HG02678 (cell line): ENCODE data around the gene STK38.

Experiments
- ATAC-seq: cut with Tn5 transposase; IDR thresholded peaks from one replicate; pipeline ENCODE4 v1.9.1; 2021; ENCODE audit warnings: mild to moderate bottlenecking, moderate library complexity; ENCODE audit not compliant: unreplicated experiment

STK38 gene

DNA sequence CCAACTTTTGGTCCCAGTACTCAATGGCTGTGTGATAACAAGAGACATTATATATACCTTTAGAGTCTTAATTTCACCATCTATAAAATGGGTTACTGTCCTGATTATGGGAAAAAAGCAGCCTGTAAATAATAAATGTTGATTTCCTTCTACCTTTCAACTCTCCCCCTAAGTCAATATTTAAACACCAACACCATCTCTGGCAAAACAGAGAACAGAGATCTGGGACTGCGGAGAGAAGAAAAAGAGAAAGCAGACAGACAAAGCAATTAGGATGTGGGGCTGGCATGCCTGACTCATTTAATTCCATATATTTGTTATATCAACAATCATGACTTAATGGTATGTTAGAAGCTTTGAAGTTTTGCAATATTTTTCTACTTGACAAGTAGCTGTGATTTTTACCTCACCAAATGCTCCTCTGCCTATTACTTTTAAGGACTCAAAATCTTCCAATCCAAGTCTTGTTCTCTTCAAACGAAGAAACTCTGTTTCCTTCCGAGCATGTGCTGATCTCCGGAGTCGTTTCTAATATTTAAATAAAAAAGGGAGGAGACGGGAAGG, 23.3 kb downstream of the STK38 start:
- no peak for ATAC-seq

DNA sequence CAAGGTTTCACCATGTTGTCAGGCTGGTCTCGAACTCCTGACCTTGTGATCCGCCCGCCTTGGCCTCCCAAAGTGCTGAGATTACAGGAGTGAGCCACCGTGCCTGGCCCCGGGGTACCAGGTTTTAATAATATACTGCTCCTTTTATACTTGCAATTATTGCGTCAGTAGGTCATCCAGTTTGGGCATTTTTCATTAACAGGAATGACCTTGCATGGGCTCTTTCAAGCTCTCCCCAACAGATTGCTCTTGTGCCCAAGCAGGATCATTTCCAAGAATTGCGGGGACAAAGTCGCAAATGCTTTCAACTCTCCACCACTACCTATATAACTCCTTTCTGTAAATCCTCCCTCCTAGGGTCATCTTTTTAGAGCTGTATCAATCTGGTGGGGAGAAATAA, 23.8 kb downstream of the STK38 start:
- ATAC-seq, result no peak

DNA sequence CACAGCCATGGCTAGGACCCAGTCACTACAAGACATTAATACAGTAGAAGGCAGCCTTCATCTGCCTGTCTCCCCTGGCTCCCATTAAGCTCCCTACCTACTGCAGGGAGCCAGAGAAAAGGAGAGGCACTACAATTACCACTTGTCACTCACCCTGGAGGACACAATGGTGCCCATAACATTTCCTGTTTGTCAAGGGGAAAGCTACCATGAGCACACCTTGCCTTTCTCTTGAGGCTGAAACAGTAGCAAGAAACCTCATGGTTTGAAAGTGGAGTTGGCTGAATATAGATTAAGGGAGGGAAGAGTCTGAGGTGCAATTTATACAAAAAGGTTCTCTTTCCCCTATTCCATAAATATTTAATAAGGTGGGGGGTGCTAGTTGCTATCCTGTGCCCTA, 27.9 kb downstream of the STK38 start:
- ATAC-seq, result no peak

DNA sequence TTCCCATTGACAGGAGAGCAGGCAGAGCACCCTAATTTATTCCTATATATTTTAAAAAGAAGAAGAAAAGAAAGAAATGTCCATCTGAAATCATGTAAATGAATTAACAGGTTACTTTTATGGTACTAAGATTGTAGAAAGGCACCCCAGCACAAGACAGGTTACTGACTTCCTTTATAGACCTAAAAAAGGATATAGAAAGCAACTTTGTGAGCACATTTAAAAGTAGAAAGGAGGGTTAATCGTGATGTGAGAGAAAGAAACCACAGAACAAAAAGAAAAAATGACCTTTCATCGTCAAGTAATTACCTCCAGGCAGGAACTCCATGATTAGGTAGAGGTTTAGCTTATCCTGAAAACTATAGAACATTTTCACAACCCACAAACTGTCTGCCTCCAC, 29.9 kb downstream of the STK38 start:
- no peak for ATAC-seq

DNA sequence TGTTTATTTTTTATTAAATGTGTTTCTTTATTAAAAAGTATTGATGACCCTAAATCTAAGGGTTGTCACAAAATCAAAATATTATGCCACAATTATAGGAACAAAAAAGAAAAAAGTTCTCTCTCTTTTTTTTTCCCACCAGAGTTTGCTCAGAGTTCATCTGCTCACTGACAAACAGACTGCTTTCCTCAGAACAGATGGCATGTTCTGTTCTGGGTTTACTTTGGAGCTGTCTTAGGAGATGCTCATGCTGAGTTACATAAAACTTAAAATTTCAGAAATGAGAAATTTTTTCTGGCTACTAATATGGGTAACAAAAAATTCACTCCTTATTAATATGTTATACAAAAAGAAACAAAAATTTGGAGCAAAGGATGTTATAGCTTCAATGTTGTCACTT, 30.3 kb downstream of the STK38 start:
- ATAC-seq, result no peak

DNA sequence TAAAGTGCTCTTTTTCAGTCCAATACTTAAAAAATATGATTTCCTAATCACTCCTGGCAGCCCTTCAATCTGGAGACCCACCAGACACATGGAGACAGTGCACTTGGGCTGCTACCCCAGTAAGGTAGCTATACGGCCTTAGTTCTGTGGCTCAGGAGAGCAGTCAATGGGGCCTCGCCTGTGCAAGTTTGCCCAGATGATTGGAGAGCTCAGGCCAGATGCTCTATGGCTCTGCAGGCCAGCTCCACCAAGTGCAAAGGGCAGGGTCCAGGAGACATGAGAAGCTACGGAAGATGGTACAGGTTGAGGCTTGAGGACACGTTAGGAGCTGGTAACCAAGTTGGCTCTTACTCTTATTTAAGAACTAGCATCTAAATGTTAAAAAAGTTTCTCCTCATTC, 30.7 kb downstream of the STK38 start:
- ATAC-seq, result no peak

DNA sequence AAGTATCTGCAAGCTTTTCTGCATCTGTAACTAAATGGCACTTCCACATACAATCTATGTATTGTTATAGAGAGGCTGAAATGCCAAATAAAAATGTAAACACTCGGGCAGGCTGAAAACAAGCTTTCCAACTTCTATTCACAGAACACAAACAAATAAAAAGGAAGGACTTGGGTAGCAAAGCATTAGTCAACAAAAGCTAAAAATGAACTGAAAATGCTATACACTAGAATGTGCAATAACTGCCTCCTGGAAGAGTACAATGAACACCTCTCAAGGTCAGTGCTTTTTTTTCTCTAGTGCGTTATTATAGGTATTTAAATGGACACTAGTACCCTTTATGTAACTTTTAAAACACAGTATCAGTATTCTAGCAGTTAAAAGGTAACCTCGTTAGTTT, 31.4 kb downstream of the STK38 start:
- ATAC-seq, result no peak

DNA sequence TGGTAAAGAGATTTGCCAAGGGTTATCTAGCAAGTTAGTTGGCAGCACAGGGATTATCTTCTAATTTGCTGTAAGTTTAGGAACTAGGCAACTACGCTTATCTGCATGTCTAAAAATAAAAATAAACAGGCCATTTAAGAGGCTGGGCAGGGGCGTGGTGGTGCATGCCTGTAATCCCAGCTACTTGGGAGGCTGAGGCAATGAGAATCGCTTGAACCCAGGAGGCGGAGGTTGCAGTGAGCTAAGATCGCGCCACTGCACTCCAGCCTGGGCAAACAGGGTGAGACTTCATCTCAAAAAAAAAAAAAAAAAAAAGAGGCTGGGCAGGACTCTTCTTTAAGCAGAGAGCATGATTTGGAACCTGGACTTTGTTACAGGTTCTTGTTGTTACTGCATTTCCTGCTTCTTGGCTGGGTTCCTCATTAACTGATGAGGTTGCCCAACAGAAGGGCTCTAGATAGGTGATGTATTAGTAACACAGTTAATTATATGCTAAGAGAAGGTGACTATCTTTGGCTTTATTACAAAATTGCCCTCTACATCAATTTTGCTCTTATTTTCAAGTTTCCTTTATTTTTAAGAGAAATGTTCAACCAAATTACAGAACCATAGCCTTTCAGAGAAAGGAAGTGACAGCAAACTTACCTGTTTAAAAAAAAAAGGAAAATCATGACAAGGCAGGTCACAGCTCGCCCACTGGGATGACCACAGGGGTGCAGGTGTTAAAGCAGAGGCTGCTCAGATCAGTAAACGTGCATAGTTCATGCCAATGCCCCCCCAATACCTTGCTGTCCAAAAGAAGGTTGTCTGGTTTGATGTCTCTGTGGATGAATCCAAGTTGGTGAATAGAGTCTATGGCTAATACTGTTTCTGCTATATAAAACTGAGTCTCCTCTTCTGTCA, 32.5 kb downstream of the STK38 start:
- ATAC-seq, result no peak

DNA sequence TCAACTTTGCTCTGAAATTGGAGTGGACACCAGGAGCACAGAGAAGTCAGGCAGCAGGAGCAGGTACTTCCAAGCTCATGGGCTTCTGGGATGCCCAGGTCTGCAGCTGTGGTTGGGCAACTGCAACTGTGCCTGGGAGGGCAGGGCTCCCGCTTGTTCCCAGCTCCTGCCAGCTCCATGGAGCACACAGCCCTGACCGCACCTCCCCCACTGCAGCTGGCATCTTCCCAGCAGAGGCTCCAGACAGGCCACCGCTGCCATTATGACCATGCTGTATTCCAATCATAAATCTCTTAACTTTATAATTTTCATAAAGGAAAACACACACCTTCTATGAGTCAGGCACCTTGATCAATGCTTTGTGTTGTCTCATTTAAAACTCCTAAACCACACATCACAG, 36.9 kb downstream of the STK38 start:
- no peak for ATAC-seq

DNA sequence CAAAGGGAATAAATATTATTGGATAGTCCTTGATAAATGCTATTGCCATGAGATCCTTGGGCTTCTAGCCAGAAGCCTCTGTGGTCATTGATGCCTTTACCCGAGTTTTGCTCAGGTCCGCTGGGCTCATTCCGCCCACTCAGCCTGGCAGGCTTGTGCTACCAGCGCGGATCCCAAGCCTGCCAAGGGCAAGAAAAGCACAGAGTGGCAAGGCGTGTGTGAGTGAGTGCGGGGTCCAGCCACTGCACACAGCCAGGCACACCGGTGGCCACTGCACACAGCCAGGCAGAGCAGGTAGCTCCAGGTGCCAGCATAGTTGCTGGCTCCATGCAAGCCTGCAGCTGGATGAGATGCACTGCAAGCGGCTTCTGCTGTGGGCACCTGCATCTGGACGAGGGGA, 38.7 kb downstream of the STK38 start:
- no peak for ATAC-seq

DNA sequence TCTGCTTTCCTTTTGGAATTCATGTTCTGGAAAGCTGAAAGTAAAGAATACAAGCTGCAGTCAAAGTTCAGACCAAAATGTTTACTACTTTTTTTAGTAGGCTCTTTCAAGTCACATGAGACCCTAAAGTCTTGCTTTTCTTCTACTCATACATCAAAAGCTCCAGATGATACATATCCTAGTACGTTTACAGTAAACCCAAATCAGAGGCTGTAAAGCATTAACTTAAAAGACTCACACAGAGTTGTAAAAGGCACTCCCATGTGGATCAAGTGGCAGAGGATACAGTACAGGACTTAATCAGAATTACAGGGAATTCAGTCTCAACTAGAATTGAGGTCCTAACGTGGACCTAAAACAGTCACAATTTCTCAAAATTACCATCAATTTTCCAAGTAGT, 40.7 kb downstream of the STK38 start:
- ATAC-seq, result no peak

DNA sequence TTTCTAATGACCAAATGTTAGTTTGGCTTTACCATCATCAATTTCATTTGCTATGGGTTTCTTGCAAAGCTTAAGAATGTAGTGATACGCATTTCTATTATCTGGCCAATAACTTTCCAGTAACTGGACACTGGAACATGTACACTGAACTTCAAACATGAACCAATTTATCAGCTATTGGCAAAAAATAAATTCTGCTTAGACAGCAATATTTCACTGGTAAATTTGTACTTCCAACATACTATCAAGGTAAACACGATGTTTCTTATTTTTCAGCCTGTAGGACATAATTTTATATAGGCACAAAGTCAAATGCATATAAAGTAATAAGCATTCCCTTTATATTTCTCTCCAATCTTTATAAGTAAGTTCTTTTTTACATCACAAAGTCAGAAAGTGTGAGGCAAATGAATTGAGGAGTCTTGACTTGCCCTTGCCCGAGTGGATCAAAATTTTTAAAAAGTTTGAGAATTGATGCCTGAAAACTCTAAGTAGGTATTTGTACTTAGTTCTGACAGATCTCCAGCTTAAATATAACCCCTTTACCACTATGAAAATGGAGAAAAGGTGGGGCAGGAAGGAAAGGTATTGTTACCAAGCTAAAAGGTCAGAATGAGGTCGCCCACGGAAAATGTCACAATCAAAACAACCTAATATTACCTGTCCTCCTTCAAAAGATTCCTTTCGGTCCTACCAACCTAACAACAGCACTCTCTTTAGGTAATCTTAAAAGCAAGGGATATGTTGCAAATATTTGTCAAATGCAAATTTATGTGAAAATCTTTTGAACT, 41.3 kb downstream of the STK38 start:
- ATAC-seq, result no peak

DNA sequence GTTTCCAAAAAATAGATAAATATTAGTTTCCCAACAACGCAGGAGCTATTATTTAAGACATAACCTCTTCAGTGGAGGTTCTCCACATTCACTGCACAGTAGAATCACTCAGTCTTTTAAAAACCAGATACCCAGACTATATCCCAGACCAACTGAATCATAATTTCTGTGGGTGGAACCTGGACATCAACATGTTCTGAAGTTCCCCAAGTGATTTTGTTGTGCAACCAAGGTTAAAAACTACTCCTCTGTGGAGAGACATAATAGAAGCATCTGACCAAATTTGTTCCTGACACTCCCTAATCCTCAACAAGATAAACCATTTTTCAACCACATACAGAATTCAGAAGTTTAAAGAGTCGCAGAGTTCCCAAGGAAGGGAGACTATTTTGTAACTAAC, 42.3 kb downstream of the STK38 start:
- ATAC-seq, result no peak

DNA sequence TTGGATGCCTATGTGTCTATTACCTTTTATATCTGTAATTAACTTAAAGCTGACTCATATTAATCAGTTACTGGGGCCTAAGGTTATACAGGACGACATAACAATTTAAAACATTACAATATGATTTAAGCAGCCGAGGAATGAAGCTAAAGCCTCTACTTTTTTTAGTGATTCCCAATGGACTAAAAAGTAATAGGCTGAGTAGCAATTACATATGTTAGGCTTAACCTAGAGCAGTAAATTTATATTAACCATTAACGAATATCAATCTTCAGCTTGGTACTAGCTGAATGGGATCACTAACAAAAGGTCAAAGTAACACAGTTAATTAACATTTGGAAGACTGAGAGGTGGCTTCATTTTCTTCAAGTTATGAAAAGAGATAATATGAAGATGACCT, 43.1 kb downstream of the STK38 start:
- no peak for ATAC-seq

DNA sequence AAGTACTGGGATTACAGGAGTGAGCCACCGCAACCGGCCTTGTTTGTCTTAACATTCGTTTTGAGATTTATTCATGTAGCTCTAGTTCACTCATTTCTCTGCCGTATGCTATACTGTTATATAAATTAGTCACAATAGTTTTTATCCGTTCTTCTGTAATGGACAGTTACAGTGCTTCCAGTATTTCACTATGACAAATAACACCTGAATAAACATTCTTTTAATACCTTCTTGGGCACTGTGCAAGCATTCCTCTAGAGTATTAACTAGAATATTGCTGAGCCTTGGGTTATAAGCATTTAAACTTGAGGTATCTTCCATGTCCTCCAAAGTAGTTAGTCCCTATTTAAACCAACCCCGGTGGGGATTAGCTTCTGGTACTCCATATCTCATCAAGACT, 45.6 kb downstream of the STK38 start:
- no peak for ATAC-seq

DNA sequence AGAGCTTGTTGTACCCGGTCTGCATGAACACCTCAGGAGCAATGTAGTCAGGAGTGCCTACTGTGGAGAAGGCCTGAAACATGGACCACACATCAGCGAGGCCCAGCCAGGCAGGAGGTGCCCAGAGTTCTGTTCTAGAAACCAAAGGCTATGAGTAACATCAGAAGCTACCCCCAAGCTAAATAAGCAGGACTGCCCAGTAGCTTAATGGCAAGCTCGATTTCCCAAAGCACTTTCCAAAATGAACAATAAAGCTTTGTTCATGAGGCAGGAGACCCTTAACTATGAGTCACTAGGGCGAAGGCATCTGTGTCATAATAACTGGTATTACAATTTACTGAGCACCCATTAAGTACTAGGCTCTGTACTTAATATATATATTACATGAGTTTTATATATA, 47.4 kb downstream of the STK38 start:
- ATAC-seq, result no peak

DNA sequence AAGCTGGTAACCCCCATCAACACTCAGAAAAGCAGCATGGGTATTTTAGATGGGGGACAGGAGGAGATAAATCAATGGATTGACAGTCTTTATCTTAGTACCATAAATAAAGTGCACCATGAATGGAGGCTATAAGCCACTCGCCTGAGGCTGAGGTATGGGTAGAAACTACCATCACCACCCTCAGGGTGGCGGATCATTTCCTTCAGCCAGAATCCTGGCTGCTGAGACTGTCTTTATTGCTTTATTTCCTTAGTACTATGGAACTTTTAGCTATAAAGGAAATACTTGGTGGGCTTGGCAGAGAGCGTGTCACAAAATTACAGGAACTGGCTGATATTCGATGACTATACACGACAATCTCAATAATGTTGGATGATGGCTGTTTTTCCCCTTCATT, 52.2 kb downstream of the STK38 start:
- ATAC-seq, result no peak

DNA sequence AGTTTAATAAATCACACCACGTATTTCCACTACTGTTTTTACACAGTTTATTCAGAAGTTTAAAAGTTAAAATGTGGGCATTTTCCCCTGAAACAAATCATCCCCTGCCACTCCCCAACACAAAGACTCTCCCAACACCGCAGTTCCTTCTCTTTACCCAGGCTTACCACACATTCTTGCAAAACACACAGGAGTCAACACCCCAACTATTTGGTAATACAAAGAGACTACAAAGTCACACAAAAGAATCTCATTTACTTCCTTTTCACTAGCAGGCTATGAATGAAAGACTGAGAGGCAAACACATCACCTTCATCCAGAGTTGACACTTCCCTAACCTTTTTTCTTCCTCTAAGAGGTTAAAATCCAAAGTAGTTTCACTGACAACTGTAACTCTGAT, 53.4 kb downstream of the STK38 start:
- ATAC-seq, result no peak

DNA sequence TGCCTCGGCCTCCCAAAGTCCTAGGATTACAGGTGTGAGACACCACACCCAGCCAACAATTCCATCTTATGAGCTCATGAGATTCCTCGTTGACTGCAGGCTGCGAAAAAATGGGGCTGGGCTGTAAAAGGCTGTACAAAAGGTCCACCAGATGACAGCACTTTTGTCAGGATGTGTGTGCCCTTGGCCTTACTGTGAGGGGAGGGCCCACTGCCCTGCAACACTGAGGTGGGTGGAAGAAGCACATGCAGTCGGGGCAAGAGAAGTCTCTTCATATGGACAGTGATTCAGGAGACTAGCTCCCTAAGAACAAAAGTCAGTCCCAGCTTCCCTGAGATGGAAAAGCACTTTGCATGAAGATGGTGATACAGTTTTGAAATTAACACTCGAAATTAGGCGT, 54.0 kb downstream of the STK38 start:
- no peak for ATAC-seq

DNA sequence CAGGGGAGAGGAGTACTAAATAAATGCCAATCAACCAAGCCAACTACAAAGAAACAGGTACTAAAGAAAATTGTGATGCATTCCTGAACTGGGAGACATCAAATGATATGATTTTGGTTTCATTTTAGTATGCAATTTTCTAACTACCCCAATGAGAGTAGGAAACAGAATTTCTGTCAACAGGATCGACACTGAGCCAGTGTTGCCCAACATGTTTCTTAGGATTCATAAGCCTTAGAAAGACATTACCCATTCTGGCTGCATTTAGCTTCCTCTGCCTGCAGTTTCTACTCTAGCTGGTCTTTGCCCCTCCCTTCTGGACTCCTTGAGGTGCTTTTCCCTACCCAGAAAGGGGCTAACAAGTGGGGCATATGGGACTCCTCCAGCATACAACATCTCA, 54.7 kb downstream of the STK38 start:
- no peak for ATAC-seq

DNA sequence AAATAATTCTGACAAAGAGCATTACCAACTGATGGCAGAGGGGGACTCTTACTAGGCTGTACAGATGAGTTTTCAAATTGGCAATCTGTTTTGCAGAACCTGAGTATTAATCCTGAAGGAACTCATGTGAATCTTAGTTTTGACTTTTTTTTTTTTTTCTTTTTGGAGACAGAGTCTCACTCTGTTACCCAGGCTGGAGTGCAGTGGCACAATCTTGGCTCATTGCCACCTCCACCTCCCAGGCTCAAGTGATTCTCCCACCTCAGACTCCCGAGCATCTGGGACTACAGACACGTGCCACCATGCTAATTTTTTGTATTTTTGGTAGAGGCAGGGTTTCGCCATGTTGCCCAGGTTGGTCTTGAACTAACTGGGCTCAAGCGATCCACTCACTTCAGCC, 55.2 kb downstream of the STK38 start:
- ATAC-seq, result no peak

DNA sequence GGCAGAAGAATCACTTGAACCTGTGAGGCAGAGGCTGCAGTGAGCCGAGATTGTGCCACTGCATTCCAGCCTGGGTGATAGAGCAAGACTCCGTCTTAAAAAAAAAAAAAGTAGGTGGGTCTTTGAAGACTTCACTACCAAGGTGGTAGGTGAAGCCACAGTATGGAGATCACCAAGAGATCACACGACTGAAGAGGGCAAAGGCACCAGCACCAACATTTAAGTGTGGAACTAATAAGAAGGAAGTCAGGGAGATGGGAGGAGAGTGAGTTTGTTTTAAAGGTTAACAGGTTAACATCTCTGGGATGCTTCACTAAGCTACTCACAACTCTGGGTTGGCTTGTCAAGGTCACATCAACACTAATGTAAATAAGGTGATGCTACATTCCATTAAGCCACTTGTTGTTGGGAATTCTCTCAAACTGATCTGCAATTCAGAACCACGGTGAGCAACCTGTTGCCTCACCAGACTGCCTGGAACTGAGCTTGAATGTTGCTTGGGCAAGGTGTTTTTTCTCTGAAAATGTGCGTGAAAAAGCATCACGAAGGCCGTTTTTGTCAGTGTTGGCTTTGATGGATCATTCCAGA, 55.8 kb downstream of the STK38 start:
- ATAC-seq, result no peak
